OCI-LY3 (cell line): ENCODE measurements around the gene CRB2.

Experiments
- EZH2phosphoT487 ChIP-seq: fragments of 200-600 bp; shearing (Covaris generic); IDR thresholded peaks from 2 replicates; pipeline ENCODE4 v1.6.1; 2018; ENCODE audit warnings: antibody characterized with exemption, mixed run types, low read depth
- TF ChIP-seq, protein P1 (sequence below): fragments of 200-600, 300-600 bp; sonication (generic); IDR thresholded peaks from 2 replicates; pipeline ENCODE4 v1.5.1; 2014; ENCODE audit warnings: antibody characterized with exemption, low read length, low read depth

DNA sequence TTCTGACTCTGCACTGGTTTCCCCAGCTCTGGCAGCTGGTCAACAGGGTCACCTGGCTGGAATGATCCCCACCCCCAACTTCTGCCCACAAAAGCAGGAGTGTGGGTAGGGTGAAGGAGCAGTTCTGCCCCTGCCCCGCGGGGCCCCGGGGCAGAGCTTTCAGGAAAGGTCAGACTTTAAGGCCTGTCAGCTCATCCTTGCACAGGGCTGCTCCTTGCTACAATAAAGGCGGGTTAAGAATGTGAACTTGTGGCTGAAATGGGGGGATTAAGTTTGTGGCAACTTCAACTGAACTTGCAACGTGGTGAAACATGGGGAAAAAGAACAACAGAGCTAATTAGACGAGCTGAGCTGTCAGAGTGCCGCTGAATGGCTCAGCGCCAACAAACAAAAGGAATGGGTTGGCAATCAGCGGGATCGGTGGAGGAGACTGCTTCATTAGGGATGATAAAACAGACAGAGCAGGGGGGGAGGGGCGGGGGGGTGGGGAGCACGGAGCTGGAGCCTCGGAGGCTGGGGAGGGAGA, 50.8 kb downstream of the CRB2 start:
- TF ChIP-seq, protein P1, sequence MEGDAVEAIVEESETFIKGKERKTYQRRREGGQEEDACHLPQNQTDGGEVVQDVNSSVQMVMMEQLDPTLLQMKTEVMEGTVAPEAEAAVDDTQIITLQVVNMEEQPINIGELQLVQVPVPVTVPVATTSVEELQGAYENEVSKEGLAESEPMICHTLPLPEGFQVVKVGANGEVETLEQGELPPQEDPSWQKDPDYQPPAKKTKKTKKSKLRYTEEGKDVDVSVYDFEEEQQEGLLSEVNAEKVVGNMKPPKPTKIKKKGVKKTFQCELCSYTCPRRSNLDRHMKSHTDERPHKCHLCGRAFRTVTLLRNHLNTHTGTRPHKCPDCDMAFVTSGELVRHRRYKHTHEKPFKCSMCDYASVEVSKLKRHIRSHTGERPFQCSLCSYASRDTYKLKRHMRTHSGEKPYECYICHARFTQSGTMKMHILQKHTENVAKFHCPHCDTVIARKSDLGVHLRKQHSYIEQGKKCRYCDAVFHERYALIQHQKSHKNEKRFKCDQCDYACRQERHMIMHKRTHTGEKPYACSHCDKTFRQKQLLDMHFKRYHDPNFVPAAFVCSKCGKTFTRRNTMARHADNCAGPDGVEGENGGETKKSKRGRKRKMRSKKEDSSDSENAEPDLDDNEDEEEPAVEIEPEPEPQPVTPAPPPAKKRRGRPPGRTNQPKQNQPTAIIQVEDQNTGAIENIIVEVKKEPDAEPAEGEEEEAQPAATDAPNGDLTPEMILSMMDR = no peak
- no peak for TF ChIP-seq EZH2phosphoT487
